Measurements from ENCODE around the gene NMT1. TPM values are rescaled to one million over a fixed set of nuclear protein-coding genes. Genes with fewer than 3 reads are reported as not detected.

The NMT1 gene
- total and polyA plus RNA-seq, 3 experiments from 2014 or later, result 82.0 to 198 (median 189) TPM

GRCh38 chr17:45070809-45071208 is 9.7 kb downstream of the NMT1 start:
- Mint-ChIP-seq H3K9me3 (no peaks in the 10 kb centered on the region), H3K27ac (peak overlapping the region in 1 of 8 donors; percentile 50), H3K4me3 (no peak overlapping the region), H3K36me3 (peaks cover 0 to 55% (median 9%) of the 10 kb centered on the region in 3 donors), H3K27me3 (no peaks in the 10 kb centered on the region), H3K4me1 (peaks cover 7 to 34% (median 27%) of the 10 kb centered on the region in 3 donors)
- no peaks in the 10 kb centered on the region for H3K27me3 ChIP-seq (ENCODE audit: insufficient read depth, low read length, poor library complexity, severe bottlenecking)
- ChIA-PET POLR2A (no interaction called here), CTCF (interaction anchor here (0.8 kb wide), 1 partner anchor 15 kb away, joined by 3 read pairs; no protein-coding TSS in a partner anchor)
- H3K4me1 ChIP-seq (ENCODE audit: insufficient read depth, low read length), result no peaks in the 10 kb centered on the region
- no peaks in the 10 kb centered on the region for H3K9me3 ChIP-seq (ENCODE audit: low read length)
- no peak overlapping the region for H3K4me3 ChIP-seq (ENCODE audit: low read length)
- no peak for DNase-seq
- H3K36me3 ChIP-seq (ENCODE audit: insufficient read depth, low read length), result no peaks in the 10 kb centered on the region
- no peak overlapping the region for H3K27ac ChIP-seq (ENCODE audit: low read depth, low read length)

- peaks cover 24 to 40% (median 38%) of the 10 kb centered on the region in 3 donors for H3K4me1 Mint-ChIP-seq
- peak overlapping the region in 2 of 8 donors; percentile 48 to 78 for H3K27ac Mint-ChIP-seq
- Histone ChIP-seq H3K4me3 (ENCODE audit: low read length) (no peak overlapping the region), H3K27ac (ENCODE audit: low read depth, low read length) (no peak overlapping the region), H3K27me3 (ENCODE audit: insufficient read depth, low read length, poor library complexity, severe bottlenecking) (no peaks in the 10 kb centered on the region), H3K36me3 (ENCODE audit: insufficient read depth, low read length) (no peaks in the 10 kb centered on the region), H3K9me3 (ENCODE audit: low read length) (no peaks in the 10 kb centered on the region), H3K4me1 (ENCODE audit: insufficient read depth, low read length) (no peaks in the 10 kb centered on the region)
- ChIA-PET POLR2A (no interaction called here), CTCF (interaction anchor here (1.3 to 1.5 kb wide), 3 partner anchors 9 to 62 kb away, joined by 3 to 4 read pairs (median 3); partner anchors contain the start of genes ACBD4 and NMT1)
- H3K9me3 Mint-ChIP-seq, result no peaks in the 10 kb centered on the region
- H3K27me3 Mint-ChIP-seq, result no peaks in the 10 kb centered on the region
- peaks cover 0 to 55% (median 7%) of the 10 kb centered on the region in 3 donors for H3K36me3 Mint-ChIP-seq
- DNase-seq, result no peak
- H3K4me3 Mint-ChIP-seq, result no peak overlapping the region
Observed at GRCh38 chr17:45073414-45074070, 12.4 kb downstream of the NMT1 start.

- H3K27me3 ChIP-seq (ENCODE audit: insufficient read depth, low read length, poor library complexity, severe bottlenecking), result no peaks in the 10 kb centered on the region
- Mint-ChIP-seq H3K9me3 (no peaks in the 10 kb centered on the region), H3K27ac (peak overlapping the region in 2 of 8 donors; percentile 77 to 78), H3K36me3 (peaks cover 0 to 56% (median 12%) of the 10 kb centered on the region in 3 donors), H3K4me3 (no peak overlapping the region), H3K27me3 (no peaks in the 10 kb centered on the region), H3K4me1 (peaks cover 22 to 37% (median 30%) of the 10 kb centered on the region in 3 donors)
- no peaks in the 10 kb centered on the region for H3K9me3 ChIP-seq (ENCODE audit: low read length)
- no peak for DNase-seq
- no peaks in the 10 kb centered on the region for H3K4me1 ChIP-seq (ENCODE audit: insufficient read depth, low read length)
- ChIA-PET POLR2A (no interaction called here), CTCF (interaction anchor here (2.3 kb wide), 1 partner anchor 22 kb away, joined by 7 read pairs; no protein-coding TSS in a partner anchor)
- H3K36me3 ChIP-seq (ENCODE audit: insufficient read depth, low read length), result peaks cover 12% of the 10 kb centered on the region
- no peak overlapping the region for H3K4me3 ChIP-seq (ENCODE audit: low read length)
- no peak overlapping the region for H3K27ac ChIP-seq (ENCODE audit: low read depth, low read length)
Observed at GRCh38 chr17:45077643-45078042, 16.5 kb downstream of the NMT1 start.

- Histone ChIP-seq H3K4me3 (ENCODE audit: low read length) (no peak overlapping the region), H3K27me3 (ENCODE audit: insufficient read depth, low read length, poor library complexity, severe bottlenecking) (no peaks in the 10 kb centered on the region), H3K4me1 (ENCODE audit: insufficient read depth, low read length) (no peaks in the 10 kb centered on the region), H3K27ac (ENCODE audit: low read depth, low read length) (no peak overlapping the region), H3K9me3 (ENCODE audit: low read length) (no peaks in the 10 kb centered on the region), H3K36me3 (ENCODE audit: insufficient read depth, low read length) (peaks cover 24% of the 10 kb centered on the region)
- H3K9me3 Mint-ChIP-seq, result no peaks in the 10 kb centered on the region
- DNase-seq, result no peak
- ChIA-PET CTCF (no interaction called here), POLR2A (no interaction called here)
- H3K4me3 Mint-ChIP-seq, result no peak overlapping the region
- no peak overlapping the region for H3K27ac Mint-ChIP-seq
- H3K36me3 Mint-ChIP-seq, result peaks cover 0 to 56% (median 9%) of the 10 kb centered on the region in 3 donors
- no peaks in the 10 kb centered on the region for H3K27me3 Mint-ChIP-seq
- H3K4me1 Mint-ChIP-seq, result peaks cover 15 to 24% (median 22%) of the 10 kb centered on the region in 3 donors
Observed at GRCh38 chr17:45081047-45081703, 20.1 kb downstream of the NMT1 start.

- CTCF ChIA-PET, result interaction anchor here (1.2 to 2.6 kb wide), 3 partner anchors 13 to 46 kb away, joined by 3 to 10 read pairs (median 3); partner anchors contain the start of gene PLCD3
- H3K4me1 ChIP-seq (ENCODE audit: insufficient read depth, low read length), result no peaks in the 10 kb centered on the region
- no peaks in the 10 kb centered on the region for H3K27me3 Mint-ChIP-seq
Observed at GRCh38 chr17:45086391-45086790, 25.3 kb downstream of the NMT1 start.

GRCh38 chr17:45086865-45087503 is 25.9 kb downstream of the NMT1 start:
- Mint-ChIP-seq H3K36me3 (peaks cover 4 to 75% (median 13%) of the 10 kb centered on the region in 3 donors), H3K9me3 (no peaks in the 10 kb centered on the region), H3K4me1 (peaks cover 0 to under 1% (median 0%) of the 10 kb centered on the region in 3 donors), H3K27me3 (no peaks in the 10 kb centered on the region), H3K4me3 (no peak overlapping the region), H3K27ac (no peak overlapping the region)
- Histone ChIP-seq H3K36me3 (ENCODE audit: insufficient read depth, low read length) (peaks cover 60% of the 10 kb centered on the region), H3K4me1 (ENCODE audit: insufficient read depth, low read length) (no peaks in the 10 kb centered on the region), H3K4me3 (ENCODE audit: low read length) (no peak overlapping the region), H3K27ac (ENCODE audit: low read depth, low read length) (no peak overlapping the region), H3K9me3 (ENCODE audit: low read length) (no peaks in the 10 kb centered on the region), H3K27me3 (ENCODE audit: insufficient read depth, low read length, poor library complexity, severe bottlenecking) (no peaks in the 10 kb centered on the region)
- ChIA-PET POLR2A (no interaction called here), CTCF (interaction anchor here (1.2 to 2.6 kb wide), 3 partner anchors 12 to 46 kb away, joined by 3 to 10 read pairs (median 3); partner anchors contain the start of gene PLCD3)
- no peak for DNase-seq

More at GRCh38 chr17:45086391-45086790, 25.3 kb downstream of the NMT1 start:
- Mint-ChIP-seq H3K9me3 (no peaks in the 10 kb centered on the region), H3K27ac (no peak overlapping the region), H3K36me3 (peaks cover 3 to 75% (median 11%) of the 10 kb centered on the region in 3 donors), H3K4me3 (no peak overlapping the region), H3K4me1 (no peaks in the 10 kb centered on the region)
- DNase-seq, result no peak
- H3K36me3 ChIP-seq (ENCODE audit: insufficient read depth, low read length), result peaks cover 60% of the 10 kb centered on the region
- POLR2A ChIA-PET, result interaction anchor here (0.6 kb wide), 1 partner anchor 1158 kb away, joined by 5 read pairs; no protein-coding TSS in a partner anchor
- H3K27me3 ChIP-seq (ENCODE audit: insufficient read depth, low read length, poor library complexity, severe bottlenecking), result no peaks in the 10 kb centered on the region
- no peaks in the 10 kb centered on the region for H3K9me3 ChIP-seq (ENCODE audit: low read length)
- no peak overlapping the region for H3K4me3 ChIP-seq (ENCODE audit: low read length)
- H3K27ac ChIP-seq (ENCODE audit: low read depth, low read length), result no peak overlapping the region

- Mint-ChIP-seq H3K4me1 (peaks cover 0 to 2% (median 0%) of the 10 kb centered on the region in 3 donors), H3K4me3 (no peak overlapping the region), H3K36me3 (peaks cover 6 to 74% (median 15%) of the 10 kb centered on the region in 3 donors), H3K9me3 (no peaks in the 10 kb centered on the region), H3K27ac (no peak overlapping the region), H3K27me3 (no peaks in the 10 kb centered on the region)
- H3K27me3 ChIP-seq (ENCODE audit: insufficient read depth, low read length, poor library complexity, severe bottlenecking), result no peaks in the 10 kb centered on the region
- no peak for DNase-seq
- no peak overlapping the region for H3K27ac ChIP-seq (ENCODE audit: low read depth, low read length)
- ChIA-PET POLR2A (no interaction called here), CTCF (interaction anchor here (2.6 kb wide), 1 partner anchor 11 kb away, joined by 10 read pairs; no protein-coding TSS in a partner anchor)
- no peaks in the 10 kb centered on the region for H3K9me3 ChIP-seq (ENCODE audit: low read length)
- no peaks in the 10 kb centered on the region for H3K4me1 ChIP-seq (ENCODE audit: insufficient read depth, low read length)
- no peak overlapping the region for H3K4me3 ChIP-seq (ENCODE audit: low read length)
- H3K36me3 ChIP-seq (ENCODE audit: insufficient read depth, low read length), result peaks cover 59% of the 10 kb centered on the region
Observed at GRCh38 chr17:45087504-45087975, 26.4 kb downstream of the NMT1 start.

Measured in CD8-positive, alpha-beta memory T cell (primary cell).